B cell (primary cell): Measurements from ENCODE around the gene SLC9C2.

Experiments used
- CTCF ChIP-seq: fragments of 200-600 bp; IDR thresholded peaks from one replicate; pipeline ENCODE4 v1.8.0; 2022; ENCODE audit warnings: antibody characterized with exemption, mild to moderate bottlenecking
- EZH2 ChIP-seq: IDR thresholded peaks from 2 replicates; pipeline ENCODE4 v1.6.1; 2012; ENCODE audit warnings: borderline replicate concordance, low read depth, mild to moderate bottlenecking, moderate library complexity, low read length; ENCODE audit not compliant: insufficient read depth, poor library complexity, severe bottlenecking

- no peak for TF ChIP-seq EZH2
- no peak for TF ChIP-seq CTCF
Observed at GRCh38 chr1:173520799-173521198, 82.1 kb downstream of the SLC9C2 start.
